ENCODE measurements around the gene GNB3.
"Not testable (repeated sequence)": the region's sequence is repeated elsewhere in the genome, so short reads cannot be mapped to it uniquely, and the experiment has no call there.

GNB3 gene

DNA sequence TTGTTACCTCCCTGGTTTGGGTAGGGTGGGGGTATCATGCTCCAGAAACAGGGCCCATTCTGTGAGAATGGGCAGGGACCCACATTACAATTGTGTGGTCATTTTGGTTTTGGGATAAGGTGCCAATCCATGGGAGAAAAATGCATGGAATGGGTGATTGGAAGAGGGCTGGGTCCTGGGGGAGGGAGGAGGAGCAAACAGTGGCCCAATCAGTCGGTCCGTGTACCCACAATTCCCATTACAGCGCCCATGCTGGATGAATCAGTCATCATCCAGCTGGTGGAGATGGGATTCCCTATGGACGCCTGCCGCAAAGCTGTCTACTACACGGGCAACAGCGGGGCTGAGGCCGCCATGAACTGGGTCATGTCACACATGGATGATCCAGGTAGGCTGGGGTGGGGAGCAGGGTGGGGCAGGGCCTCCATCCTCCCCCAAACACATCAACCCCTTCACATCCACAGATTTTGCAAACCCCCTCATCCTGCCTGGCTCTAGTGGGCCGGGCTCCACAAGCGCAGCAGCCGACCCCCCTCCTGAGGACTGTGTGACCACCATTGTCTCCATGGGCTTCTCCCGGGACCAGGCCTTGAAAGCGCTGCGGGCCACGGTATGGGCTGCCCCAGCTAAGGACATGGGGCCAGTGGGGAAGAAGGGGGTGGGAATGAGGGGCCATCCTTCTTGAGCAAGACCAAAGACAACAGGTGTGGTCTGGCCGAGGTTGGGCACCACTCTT, 23.0 kb downstream of the GNB3 start:
- DNase-seq = no peak

DNA sequence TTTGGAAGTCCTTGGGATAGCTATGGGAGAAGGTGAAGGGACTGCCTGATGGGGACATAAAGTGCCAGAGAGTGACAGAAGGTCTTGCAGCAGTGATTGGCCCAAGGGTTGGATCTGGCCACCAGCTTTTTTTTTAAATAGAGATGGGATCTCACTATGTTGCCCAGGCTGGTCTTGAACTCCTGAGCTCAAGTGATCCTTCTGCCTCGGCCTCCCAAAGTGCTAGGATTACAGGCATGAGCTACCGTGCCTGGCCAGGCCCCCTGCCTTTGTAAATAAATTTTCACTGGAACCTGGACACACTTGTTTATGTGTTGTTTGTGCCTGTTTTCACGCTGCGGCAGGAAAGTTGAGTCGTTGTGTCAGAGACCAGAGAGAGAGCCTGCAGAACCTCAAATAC, 24.6 kb downstream of the GNB3 start:
- DNase-seq = not testable (repeated sequence)

DNA sequence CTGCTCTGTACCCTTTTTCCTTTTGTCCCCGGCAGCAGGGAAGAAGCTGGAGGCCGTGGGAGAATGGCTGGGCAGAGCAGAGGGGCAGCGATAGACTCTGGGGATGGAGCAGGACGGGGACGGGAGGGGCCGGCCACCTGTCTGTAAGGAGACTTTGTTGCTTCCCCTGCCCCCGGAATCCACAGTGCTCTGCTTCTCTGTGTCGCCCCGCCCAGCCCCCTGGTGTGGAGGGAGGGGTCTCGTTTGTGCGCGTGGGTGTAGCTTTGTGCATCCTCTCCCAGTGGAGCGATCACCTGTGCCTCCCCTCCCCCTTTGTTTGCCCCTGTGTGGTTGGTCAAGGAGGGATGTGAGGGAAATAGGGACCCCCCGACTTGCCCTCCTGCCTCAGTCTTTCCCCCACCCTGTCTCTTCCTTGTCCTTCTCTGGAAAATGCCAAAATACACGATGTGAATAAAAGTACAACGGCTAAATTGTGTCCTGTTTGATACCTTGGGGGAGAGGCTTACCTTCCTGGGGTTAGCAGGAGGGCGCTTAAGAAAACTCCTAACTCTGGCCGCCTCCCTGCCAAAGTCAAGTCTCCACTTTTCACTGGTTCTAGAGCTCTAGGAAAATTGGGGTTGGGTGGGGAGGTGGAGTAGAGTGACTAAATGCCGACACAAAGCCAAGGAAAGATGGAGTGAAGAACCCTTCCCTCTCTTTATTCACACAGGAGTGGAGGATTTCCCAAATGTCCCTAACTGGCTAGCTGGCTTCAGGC, 25.6 kb downstream of the GNB3 start:
- no peak for DNase-seq

DNA sequence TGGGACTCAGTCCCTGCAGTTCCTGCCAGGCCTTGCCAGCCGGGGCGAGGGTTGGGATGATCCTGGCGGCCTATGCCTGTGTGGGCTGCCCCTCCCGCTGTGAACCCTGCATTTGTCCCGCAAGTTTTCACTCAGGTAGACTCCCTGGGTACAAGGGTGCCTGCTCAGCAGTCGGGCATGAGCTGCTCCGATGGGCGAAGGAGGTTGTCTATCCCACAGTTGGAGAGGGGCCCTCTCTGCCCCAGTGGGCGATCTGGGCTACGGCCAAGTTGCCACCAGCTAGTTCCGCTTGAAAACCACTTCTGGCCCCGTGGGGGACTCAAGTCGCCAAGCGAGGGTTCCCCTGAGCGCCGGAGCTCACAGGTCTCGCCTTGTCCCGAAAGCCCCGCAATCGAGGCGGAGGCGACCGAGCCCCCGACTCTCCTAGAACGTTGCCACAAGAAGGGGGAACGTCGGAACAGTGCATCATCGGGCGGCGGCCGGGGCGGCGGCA, 26.2 kb downstream of the GNB3 start:
- DNase-seq = peak; percentile 58

DNA sequence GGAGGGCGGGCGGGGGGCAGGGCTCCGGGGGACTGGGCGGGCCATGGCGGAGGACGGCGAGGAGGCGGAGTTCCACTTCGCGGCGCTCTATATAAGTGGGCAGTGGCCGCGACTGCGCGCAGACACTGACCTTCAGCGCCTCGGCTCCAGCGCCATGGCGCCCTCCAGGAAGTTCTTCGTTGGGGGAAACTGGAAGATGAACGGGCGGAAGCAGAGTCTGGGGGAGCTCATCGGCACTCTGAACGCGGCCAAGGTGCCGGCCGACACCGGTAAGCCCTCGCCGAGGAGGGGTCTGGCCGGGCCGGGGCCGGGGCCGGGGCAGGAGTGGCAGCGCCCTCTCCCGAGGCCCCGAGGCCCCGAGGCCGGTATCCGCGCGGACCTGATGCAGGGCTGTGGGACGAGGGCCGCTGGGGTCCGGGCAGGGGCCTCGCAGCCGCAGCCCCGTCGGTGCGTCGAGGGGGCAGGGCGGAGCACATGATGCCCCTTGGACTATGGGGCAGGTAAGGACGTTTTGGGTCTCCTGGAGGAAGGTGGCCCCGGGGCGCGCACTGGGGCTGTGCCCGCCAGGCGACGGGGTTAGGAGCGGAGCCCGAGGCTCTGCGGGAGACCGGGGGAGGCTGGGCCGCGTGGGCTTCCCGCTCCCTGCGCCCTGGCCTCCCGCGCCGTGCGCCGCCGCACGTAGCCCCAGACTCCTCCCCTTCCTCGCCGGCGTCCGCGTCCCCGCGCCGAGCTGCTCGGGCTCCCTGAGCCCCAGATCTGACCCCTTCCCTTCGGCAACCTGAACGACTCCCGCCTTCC, 26.9 kb downstream of the GNB3 start, which contains the start of gene TPI1:
Gene TPI1, plus strand, starts transcription at position 119 of the 798 bp plus-strand sequence. Its CDS starts 36 bp downstream, at position 155.
- no peak for DNase-seq

DNA sequence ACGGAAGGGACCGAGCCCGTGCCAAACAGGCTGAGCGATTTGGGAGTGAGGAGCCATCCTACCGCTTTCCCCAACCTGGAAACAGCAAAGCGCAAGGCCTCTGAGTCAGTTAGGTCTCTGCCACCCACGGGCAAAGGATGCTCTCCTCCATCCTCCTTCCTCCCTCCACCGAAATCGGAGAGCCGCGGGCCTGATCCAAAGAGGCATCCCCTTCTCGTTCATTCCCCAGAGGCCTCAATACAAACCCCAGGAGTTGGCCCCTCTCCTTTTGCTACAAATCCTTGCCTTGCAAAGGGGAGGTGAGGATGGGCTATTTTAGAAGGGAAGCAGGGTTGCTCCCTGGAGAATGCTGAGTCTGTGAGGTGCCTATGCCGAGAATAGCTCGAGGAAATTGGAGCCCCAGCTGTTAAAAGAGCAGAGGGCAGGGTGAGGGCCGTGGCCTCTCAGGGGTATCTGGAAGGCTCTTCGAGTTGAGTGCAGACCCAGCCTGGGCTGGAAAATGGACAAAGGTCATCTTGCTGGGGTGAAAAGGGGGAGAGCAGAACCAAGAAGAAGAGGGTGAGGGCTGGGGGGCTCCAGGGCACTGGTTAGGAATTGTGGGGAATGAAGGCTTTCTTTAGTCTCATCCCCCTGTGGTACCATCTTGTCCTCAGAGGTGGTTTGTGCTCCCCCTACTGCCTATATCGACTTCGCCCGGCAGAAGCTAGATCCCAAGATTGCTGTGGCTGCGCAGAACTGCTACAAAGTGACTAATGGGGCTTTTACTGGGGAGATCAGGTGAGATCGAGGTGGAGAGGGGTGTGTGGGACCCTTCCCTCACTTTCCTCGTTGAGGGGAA, 27.7 kb downstream of the GNB3 start:
- no peak for DNase-seq

DNA sequence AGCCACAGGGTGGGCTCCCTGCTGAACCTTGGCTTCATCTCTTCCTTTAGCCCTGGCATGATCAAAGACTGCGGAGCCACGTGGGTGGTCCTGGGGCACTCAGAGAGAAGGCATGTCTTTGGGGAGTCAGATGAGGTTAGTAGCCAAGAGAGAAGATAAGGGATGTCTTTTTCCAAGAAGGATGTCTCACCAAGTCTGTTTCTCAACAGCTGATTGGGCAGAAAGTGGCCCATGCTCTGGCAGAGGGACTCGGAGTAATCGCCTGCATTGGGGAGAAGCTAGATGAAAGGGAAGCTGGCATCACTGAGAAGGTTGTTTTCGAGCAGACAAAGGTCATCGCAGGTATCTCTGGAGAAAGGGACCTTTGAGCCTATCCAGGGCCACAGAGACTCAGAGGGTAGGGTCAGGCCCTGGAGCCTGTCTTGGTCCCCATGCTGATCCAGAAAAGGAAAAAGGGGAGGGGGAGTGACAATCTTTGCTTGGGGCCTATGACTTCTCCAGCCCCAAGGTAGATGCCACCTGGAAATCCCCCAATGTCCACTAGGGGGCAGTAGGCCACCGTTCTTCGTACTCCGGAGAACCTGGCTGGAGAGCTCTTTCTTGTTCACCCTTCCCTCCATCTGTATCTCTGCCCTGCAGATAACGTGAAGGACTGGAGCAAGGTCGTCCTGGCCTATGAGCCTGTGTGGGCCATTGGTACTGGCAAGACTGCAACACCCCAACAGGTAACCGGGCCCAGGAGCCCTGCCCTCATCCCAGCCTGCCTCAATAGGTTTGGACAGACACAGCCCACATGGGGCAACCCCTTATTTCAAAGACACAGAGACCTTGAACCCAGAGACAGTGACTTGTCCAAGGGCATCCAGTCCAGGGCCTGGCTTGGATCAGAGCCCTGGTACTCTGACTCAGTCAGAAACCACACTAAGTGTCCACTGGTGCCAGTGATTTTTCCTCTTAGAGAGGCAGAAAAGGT, 28.6 kb downstream of the GNB3 start:
- DNase-seq = peak; percentile 62

DNA sequence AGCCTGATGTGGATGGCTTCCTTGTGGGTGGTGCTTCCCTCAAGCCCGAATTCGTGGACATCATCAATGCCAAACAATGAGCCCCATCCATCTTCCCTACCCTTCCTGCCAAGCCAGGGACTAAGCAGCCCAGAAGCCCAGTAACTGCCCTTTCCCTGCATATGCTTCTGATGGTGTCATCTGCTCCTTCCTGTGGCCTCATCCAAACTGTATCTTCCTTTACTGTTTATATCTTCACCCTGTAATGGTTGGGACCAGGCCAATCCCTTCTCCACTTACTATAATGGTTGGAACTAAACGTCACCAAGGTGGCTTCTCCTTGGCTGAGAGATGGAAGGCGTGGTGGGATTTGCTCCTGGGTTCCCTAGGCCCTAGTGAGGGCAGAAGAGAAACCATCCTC, 29.6 kb downstream of the GNB3 start:
- DNase-seq = not testable (repeated sequence)

DNA sequence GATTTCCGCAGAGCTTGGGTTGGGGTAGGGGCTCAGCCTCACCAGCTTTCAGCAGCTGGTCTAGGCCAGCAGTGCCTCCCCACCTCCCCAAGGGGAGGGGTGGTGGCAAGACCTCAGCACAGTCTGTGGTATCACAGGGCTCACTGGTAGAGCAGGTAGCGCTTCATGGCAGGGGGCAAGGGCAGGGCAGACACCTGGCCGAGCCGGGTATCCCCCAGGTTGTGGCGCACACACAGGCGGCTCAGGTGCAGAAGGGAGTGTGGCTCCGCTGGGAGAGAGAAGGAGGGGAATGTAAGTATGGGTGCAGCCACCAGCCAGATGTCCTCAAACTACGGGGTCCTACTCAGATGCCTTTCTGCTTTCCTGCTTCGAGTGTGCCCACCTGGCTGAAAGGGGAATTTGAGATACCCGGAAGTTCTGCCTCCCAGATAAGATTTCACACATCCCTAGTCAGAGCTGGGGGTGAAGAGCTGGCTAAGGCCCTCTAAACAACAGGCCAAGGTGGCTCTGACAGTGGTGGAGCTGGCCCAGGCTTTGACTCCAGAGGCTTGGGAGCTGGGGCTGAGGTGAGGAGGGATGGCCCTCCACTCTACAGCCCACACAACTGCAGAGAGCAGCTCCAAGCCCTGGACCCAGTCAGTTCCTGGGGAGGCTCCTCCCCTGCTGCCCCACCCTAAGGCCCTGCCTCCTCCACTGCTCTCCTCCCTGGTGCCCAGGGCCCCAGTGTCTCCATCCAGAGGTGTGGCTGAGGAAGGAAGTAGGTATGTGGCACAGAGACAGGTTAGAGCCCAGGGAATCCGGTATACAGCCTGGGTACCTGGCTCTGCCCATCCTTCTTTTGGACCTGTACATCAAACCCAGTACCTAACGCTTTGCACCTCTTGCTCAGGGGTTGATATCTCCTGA, 30.6 kb downstream of the GNB3 start:
- DNase-seq = no peak

DNA sequence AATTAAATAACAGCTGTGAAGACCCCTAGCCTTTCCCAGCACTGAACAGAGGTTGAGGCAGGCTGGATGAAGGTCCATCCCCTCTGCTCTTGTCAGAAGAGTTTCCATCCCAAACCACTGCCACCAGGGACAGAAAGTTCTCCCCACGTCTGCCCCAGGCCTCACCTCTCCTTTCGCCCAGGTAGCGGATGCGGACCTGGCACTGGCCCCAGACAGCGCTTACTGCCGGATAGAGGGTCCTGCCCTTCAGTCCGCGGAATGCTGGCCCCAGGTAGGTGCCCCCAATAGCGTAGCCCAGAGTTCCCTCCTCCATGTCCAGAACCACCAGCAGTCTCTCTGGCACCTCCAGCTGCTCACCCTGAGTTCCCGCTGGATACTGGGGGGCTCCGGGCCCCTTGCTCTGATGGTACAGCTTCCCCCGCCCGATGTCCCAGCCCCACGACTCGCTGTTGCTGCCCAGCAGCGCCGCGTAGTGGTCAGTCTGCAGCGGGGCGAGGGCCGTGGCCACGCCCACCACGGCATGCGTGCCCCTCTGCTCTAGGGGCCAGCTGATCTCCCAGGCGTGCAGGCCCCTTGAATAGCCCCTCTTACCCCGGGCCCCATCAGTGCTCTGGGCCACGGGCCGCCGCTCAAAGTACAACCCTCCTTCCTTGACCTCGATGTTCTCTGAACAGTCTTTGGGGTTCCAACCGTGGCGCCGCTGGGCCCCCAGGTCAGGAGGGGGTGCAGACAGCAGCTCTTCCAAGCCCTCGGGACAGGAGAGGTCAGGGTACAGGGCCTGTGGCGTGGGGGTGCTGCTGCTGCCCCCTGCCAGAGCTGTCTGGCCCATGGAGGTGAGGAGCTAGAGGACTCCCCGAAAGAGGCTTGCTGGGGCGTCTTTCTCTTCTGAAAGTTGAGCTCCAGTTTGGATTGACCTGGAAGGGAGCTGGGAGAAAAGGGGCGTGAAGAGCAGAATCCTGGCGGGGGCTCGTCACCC, 31.6 kb downstream of the GNB3 start:
- peak; percentile 48 for DNase-seq

DNA sequence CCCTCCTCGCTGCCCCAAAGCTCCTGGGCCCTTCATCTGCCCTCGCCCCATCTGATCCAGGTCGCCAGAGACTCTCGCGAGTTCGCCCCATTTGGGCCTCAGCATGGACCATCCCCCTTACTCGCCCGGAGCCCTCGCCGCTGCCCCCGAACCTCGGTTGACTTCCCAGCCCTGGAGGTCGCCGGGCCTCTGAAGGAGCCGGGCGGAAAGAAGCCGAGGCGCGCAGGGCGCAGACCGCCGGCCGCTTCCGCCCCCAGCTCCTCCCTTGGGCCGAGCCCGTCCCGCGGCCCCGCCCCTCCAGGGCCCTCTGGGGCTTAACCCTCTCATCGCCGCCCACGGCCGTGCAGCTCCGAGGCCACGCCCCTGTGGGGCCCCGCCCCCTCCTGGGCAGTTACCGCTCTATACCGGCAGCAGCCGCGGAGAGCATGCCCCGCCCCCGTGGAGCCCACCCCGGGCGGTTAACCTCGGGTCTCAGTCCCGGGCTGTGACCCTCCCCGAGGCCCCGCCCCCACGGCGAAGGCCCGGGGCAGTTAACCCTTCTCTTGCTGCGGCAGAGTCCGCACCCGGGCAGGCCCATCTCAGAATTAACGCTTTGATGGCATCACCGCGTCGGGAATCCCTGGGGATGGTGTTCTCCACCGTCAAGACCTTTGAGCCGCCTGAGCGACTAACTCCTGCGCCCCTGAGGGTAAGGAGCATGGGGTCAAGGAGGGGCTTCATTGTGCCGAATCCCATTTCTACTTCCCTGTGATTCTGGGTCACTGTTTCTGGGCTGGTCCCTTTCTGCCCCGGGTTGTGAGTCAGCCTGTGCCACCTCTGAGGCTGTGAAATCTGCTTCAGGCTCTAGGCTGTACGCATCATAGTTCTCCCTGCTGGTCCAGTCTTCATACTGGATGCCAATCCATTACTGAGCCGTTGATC, 32.6 kb downstream of the GNB3 start, which contains the start of gene SPSB2:
Gene SPSB2, minus strand, starts transcription at position 210 of the 921 bp plus-strand sequence. CDS start 402 bp downstream, outside the sequence.
- peak; percentile 89 for DNase-seq

DNA sequence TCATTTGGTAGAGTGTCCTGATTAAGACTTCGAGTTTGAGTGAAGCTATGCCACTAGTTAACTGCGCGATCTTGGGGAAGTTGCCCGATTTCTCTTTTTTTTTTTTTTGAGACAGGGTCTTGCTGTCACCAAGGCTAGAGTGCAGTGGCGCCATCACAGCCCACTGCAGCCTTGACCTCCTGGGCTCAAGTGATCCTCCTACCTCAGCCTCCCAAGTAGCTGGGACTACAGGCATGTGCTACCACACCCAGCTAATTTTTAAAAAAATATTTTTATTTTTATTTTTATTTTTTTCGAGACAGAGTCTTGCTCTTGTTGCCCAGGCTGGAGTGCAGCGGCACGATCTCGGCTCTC, 33.3 kb downstream of the GNB3 start:
- DNase-seq = not testable (repeated sequence)

DNA sequence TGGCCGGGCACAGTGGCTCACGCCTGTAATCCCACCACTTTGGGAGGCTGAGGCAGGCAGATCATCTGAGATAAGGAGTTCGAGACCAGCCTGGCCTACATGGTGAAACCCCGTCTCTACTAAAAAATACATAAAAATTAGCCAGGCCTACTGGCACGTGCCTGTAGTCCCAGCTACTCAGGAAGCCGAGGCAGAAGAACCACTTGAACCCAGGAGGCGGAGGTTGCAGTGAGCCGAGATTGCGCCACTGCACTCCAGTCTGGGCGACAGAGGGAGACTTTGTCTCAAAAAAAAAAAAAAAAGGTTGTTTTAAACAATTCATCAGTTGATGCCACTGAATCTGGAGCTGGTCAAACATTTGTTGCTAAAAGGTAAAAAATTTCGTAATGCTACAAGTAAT, 39.1 kb downstream of the GNB3 start:
- DNase-seq = not testable (repeated sequence)

DNA sequence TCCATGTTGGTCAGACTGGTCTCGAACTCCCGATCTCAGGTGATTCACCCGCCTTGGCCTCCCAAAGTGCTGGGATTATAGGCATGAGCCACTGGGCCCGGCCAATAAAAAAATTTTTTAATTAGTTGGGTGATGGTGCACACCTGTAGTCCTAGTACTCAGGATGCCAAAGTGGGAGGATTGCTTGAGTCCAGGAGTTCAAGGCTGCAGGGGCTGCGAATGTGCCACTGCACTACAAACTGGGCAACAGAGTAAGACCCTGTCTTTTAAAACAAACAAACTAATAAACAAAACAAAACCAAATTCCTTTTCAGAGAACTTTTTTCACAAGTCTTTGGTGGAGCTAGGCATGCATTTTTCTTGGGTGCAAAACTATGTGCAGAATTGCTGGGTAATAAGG, 42.5 kb downstream of the GNB3 start:
- DNase-seq = no peak

DNA sequence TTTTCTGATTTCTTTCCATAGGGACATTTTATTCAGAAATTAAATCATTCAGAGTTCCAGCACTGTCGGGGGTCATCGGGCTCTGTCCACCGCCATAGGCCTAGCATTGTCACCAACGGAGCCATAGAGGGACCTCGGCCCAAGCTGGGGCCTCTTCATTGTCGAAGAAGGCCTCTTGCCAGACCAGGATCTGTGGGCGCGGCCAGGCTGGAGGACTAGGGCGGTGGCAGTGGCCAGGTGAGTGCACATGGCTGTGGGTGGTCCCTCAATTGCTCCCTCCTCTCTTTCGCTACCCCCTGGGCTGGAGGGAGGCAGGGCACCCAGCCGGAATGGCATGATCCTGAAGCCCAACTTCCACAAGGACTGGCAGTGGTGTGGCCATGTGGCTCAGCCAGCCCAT, 43.0 kb downstream of the GNB3 start:
- no peak for DNase-seq

DNA sequence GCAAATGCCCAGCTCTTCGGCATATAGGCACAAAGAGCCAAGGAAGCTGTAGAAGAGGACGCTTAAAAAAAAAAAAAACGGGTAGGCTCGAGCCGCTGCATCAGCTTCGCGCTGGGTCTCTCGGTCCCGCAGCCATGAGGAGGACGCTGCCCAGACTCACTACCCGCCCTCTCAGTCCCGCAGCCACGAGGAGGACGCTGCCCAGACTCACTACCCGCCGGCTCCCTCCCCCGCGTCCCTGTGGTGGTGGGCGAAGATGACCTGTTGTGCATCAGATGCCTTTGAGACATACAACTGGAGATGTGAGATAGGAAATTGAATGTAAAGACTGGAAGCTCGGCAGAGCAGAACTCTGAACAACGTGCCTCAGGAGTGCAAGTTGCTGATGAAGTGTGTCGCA, 43.8 kb downstream of the GNB3 start:
- no peak for DNase-seq

DNA sequence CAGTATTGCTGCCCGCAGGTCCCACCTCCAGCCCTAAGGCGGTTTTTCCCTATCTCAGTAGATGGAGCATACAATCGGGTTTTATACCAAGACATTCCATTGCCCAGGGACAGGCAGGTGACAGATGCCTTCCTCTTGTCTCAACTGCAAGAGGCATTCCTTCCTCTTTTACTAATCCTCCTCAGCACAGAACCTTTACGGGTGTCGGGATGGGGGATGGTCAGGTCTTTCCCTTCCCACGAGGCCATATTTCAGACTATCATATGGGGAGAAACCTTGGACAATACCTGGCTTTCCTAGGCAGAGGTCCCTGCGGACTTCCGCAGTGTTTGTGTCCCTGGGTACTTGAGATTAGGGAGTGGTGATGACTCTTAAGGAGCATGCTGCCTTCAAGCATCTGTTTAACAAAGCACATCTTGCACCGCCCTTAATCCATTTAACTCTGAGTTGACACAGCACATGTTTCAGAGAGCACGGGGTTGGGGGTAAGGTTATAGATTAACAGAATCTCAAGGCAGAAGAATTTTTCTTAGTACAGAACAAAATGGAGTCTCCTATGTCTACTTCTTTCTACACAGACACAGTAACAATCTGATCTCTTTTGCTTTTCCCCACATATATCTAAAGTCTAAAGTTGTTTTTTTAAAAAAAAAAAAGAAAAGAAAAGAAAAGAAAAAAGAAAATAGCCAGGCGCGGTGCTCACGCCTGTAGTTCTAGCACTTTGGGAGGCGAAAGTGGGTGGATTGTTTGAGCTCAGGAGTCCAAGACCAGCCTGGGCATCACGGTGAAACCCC, 45.7 kb downstream of the GNB3 start:
- not testable (repeated sequence) for DNase-seq
